Activated CD4-positive, alpha-beta T cell treated with anti-CD3 and anti-CD28 coated beads, Interleukin-2, amount 50 U/mL, for 4 hours (primary cell): ENCODE results near the gene GBP6.
A peak's percentile ranks its signal among the peaks of the same experiment; 100 is the strongest.
"Not testable (repeated sequence)": the region's sequence is repeated elsewhere in the genome, so short reads cannot be mapped to it uniquely, and the experiment has no call there.

Experiments used
- DNase-seq, 2 experiments: peaks; one replicate each; pipeline ENCODE4 v3.0.0-alpha.2; 2020

Gene GBP6, protein sequence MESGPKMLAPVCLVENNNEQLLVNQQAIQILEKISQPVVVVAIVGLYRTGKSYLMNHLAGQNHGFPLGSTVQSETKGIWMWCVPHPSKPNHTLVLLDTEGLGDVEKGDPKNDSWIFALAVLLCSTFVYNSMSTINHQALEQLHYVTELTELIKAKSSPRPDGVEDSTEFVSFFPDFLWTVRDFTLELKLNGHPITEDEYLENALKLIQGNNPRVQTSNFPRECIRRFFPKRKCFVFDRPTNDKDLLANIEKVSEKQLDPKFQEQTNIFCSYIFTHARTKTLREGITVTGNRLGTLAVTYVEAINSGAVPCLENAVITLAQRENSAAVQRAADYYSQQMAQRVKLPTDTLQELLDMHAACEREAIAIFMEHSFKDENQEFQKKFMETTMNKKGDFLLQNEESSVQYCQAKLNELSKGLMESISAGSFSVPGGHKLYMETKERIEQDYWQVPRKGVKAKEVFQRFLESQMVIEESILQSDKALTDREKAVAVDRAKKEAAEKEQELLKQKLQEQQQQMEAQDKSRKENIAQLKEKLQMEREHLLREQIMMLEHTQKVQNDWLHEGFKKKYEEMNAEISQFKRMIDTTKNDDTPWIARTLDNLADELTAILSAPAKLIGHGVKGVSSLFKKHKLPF

DNA sequence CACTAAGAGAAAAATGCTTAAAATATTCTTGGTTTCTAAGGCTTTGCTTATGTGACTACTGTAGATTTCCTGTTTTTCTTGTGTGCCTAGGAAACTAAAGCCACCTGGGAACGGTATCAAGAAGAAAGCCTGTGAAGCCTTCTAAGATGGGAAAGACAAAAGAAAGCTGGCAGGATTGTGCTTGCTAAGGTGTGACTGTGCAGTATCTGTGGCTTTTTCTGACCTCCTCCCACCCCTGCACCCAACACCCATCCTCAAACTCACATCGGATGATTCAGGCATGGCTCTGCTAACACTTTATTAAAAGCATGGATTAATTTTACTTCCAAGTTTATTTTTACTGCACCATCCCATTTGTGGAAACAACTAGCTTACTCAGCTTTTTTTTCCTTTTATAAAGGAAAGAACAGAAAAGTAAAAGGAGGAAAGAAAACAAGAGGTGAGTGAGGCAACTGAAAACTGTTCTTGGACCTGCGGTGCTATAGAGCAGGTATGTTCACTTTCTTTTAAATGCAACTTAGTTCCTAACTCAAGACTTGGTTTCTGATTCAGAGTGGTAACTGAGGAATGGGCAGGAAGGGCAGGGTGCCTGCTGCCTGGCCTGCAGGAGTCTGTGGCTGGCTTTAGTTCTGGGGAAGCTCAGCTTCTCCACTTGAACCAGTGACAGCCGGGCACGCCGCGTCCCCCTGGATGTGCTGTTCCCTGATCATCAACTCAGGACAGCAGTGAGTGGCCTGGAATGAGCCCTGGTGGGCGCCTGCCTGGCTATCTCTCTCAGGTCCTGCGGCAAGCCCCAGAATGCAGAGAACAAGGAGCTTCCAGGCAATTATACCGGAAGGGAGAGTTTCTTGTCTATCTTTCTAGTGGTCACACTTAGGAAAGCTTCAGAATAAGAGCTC is at the start of gene GBP6:
Gene GBP6, plus strand, starts transcription at position 422 of the 899 bp plus-strand sequence. CDS start 4,493 bp downstream, outside the sequence.
- no peak for DNase-seq

GRCh38 chr1:89322402-89322801 is 41.5 kb upstream of the GBP6 start:
- no peak for DNase-seq

DNA sequence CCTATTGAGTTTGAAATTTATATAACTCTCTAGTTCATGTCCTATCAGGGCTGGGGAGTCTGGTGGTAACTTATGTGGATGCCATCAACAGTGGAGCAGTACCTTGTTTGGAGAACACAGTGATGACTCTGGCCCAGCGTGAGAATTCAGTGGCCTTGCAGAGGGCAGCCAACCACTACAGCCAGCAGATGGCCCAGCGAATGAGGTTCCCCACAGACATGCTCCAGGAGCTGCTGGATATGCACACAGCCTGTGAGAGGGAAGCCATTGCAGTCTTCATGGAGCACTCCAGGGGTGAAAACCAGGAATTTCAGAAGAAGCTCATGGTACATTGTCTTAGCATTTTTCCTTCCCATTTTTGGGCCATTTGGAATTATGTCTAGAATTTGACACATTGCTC is 32.0 kb upstream of the GBP6 start:
- DNase-seq: no peak

DNA sequence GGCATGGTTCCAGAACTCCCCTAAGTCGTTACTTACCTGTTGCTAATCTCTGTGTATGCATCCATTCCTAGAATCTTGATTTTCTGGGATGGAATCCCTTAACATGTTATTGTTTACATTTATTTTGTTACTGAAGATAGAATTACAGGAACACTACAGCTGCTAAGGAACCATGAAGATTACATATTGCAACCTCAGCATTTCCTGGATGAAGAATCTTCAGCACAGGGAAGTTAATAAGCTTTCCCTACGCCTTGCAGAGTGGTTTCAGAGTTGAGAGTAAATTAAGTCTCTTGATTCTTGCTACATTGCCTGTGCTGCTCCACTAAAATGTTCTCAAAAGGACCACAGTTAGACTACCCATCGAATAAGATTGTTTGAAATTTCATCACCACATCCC is 31.4 kb upstream of the GBP6 start:
- DNase-seq: no peak

GRCh38 chr1:89335486-89335885 is 28.4 kb upstream of the GBP6 start:
- no peak for DNase-seq

GRCh38 chr1:89337903-89338302 is 26.0 kb upstream of the GBP6 start:
- no peak for DNase-seq

GRCh38 chr1:89339039-89339438 is 24.8 kb upstream of the GBP6 start:
- DNase-seq: no peak

- DNase-seq: not testable (repeated sequence)
These were observed 18.4 kb upstream of the GBP6 start for GRCh38 chr1:89345479-89345878.

GRCh38 chr1:89347296-89347695 is 16.6 kb upstream of the GBP6 start:
- DNase-seq: no peak

DNA sequence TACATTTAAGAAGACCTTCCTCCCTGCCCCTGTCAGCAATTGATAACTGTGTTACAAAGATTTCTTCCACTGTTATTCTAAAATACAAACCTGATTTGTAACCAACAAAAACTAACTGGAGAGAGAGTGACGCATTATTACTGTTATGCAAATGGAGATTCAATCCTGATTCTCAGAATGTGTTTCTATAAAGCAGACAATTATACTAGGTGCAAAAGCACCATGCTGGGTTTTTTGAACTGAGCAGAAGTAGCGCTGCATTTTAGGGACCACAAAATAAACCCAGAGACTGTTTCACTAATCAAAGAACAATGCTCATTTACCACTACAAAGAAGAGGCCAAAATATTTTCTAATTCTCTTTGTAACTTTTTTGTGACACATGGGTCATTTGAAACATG is 13.6 kb upstream of the GBP6 start:
- no peak for DNase-seq

- no peak for DNase-seq
These were observed 12.1 kb upstream of the GBP6 start for GRCh38 chr1:89351597-89352311.

DNA sequence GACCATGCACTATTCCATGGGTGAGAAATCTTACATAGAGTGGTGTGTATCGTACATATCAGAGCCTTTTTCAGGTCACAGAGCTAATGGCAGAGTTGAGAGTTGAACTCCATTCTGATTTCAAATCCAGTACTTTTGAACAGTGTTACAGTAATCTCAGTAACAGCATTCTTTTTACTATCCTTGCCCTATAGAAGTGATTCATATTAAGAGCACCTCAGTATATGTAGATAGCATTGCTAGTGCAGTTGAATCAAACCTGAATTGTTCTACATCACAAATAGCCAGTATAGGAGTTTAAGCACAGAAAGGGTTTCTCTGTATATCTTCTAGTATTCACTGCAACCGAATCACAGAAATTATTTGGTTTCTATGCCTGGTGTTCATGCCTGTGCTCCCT is 11.4 kb upstream of the GBP6 start:
- DNase-seq: no peak

DNA sequence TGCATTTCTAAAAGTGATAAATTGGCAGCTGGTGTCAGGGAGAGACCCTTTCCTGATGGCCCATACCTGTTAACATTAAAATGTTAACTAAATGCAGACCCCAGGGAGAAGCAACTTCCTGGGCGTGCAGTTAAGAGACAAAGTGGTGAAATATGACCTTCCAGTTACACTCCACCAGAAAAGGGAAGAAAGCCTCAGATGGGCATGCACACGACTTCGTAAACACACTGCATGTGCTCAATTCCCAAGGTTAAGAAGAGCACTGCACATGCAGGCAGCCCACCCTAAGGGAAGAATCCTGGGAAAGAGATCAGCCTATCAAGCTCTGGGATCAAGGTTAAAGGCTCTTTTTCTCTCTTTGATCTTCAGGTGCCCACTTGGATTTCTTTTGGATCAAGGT is 9.7 kb upstream of the GBP6 start:
- no peak for DNase-seq

DNA sequence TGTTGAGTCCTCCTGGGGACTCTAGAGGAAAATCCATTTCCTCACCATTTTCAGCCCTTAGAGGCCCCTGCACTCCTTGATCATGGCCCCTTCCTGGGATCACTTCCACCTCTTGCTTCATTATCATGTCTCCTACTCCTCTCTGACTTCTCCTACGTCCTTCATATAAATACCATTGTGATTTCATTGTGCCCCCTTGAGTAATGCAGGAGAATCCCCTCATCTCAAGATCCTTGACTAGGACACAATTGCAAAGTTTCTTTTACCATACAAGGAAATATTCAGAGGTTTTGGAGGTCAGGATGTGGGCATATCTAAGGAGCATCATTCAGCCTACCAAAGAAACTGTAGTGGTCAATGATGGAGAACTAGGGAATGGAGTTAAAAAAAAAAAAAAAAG is 8.8 kb upstream of the GBP6 start:
- no peak for DNase-seq

DNA sequence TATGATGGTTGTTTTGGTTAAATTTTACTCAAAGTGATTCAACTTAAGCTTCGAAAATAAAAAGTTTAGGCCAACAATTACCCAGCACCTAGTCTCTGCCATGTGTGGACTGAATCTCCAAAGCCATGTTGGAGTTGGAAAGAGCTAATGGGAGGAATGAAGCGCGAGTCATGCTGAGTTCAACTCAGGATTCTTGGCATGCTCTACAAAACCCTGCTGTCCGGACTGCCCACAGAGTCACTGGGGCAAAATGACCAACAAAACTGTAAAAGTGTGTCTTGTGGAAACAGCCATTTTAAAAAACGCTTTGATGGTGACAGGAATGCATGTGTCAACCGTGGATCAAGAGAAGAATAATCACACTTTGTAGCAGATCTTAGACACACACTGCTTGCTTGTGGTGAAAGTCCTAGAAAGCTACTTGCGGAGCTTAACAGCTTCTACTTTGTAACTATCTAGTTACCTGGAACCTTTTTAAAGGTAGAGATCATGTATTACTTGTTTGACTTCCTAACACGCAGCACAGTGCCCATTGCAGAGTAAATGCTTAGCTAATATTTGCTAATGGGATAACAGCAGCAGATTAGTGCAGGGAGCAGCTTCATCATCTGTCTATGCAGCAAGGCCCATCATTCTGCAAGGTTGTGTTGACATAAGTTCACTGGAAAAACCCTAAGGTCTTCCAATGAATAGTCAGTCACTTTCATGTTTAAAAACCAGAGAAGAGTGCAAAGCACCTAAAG is 7.0 kb upstream of the GBP6 start:
- no peak for DNase-seq

- peak; percentile 84 to 86 for DNase-seq
These were observed 5.5 kb upstream of the GBP6 start for GRCh38 chr1:89358287-89358893.

DNA sequence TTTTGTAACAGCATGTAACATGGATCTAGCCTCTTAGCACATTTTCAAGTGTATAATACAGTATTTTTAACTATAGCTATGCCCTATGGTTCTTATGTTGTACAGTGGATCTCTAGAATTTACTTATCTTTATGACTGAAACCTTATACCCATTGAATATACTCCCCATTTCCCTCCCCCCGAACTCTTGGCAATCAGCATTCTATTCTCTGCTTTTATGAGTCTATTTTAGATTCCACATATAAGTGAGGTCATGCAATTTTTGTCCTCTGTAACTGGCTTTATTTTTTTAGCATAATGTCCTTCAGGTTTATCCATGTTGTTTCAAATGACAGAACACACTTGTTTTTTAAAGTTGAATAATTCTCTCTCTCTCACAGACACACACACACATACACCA is 3.1 kb upstream of the GBP6 start:
- DNase-seq: no peak

GRCh38 chr1:89361681-89362080 is 2.2 kb upstream of the GBP6 start:
- no peak for DNase-seq

DNA sequence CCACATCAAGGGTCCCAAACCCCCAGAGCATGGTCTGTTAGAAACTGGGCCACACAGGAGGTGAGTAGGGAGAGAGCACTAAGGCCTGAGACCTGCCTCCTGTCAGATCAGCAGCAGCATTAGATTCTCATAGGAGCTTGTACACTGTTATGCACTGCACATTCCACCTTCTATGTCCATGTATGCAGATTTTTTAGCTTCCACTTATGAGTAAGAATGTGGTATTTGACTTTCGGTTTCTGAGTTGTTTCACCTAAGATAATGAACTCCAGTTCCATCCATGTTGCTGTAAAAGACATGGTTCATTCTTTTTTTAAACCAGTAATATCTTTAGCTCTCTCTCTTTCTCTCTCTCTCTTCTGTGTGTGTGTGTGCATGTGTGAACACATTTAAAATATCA is 663 bp upstream of the GBP6 start:
- no peak for DNase-seq

GRCh38 chr1:89364954-89365550 is 1.2 kb downstream of the GBP6 start:
- no peak for DNase-seq

- no peak for DNase-seq
These were observed 3.4 kb downstream of the GBP6 start for GRCh38 chr1:89367221-89367620.
